HCEC 1CT (cell line): ENCODE data around the gene FILIP1.

Experiments used
- DNase-seq: peaks from one replicate; pipeline ENCODE4 v3.0.0-alpha.2; 2017

The FILIP1 gene

GRCh38 chr6:75329703-75330102 lies 163.9 kb downstream of the FILIP1 start:
- DNase-seq: no peak

- no peak for DNase-seq
Measured at GRCh38 chr6:75327807-75328206, 165.8 kb downstream of the FILIP1 start.

GRCh38 chr6:75326557-75327258 lies 166.9 kb downstream of the FILIP1 start:
- DNase-seq: peak; percentile 20

- no peak for DNase-seq
Measured at GRCh38 chr6:75318900-75319299, 174.7 kb downstream of the FILIP1 start.

- peak; percentile 3 for DNase-seq
Measured at GRCh38 chr6:75317503-75318206, 175.9 kb downstream of the FILIP1 start.

- no peak for DNase-seq
Measured at GRCh38 chr6:75315978-75316377, 177.6 kb downstream of the FILIP1 start.

GRCh38 chr6:75308250-75308988 lies 185.2 kb downstream of the FILIP1 start:
- DNase-seq: no peak

- no peak for DNase-seq
Measured at GRCh38 chr6:75307364-75308004, 186.1 kb downstream of the FILIP1 start.

GRCh38 chr6:75306064-75306463 lies 187.5 kb downstream of the FILIP1 start:
- DNase-seq: no peak

GRCh38 chr6:75305573-75305972 lies 188.0 kb downstream of the FILIP1 start:
- no peak for DNase-seq

- no peak for DNase-seq
Measured at GRCh38 chr6:75302280-75302679, 191.3 kb downstream of the FILIP1 start.

GRCh38 chr6:75301537-75301936 lies 192.1 kb downstream of the FILIP1 start:
- DNase-seq: no peak

GRCh38 chr6:75301088-75301487 lies 192.5 kb downstream of the FILIP1 start:
- DNase-seq: no peak

GRCh38 chr6:75300531-75300855 lies 193.1 kb downstream of the FILIP1 start:
- no peak for DNase-seq

- DNase-seq: no peak
Measured at GRCh38 chr6:75299801-75300530, 193.6 kb downstream of the FILIP1 start.

GRCh38 chr6:75296811-75297779 lies 196.5 kb downstream of the FILIP1 start:
- peak; percentile 46 for DNase-seq

GRCh38 chr6:75292555-75292954 lies 201.0 kb downstream of the FILIP1 start:
- DNase-seq: no peak

GRCh38 chr6:75291744-75292143 lies 201.9 kb downstream of the FILIP1 start:
- no peak for DNase-seq

GRCh38 chr6:75291331-75291730 lies 202.3 kb downstream of the FILIP1 start:
- no peak for DNase-seq

GRCh38 chr6:75290136-75290945 lies 203.3 kb downstream of the FILIP1 start:
- DNase-seq: no peak

GRCh38 chr6:75288023-75288422 lies 205.6 kb downstream of the FILIP1 start:
- no peak for DNase-seq
